Keratinocyte (primary cell): ENCODE results near the gene GPR37.

ENCODE experiments used
- EZH2 ChIP-seq: IDR thresholded peaks from one replicate; pipeline ENCODE4 v1.6.1; 2012; ENCODE audit warnings: inconsistent platforms, mild to moderate bottlenecking, low read length, moderate library complexity
- TF ChIP-seq, protein P1 (sequence below), 3 experiments: IDR thresholded peaks in 1 of 3; conservative IDR thresholded peaks in 1 of 3; optimal IDR thresholded peaks in 1 of 3; 2 replicates in 2 of 3; 3 replicates in 1 of 3; pipeline versions ENCODE3 to v1.5.1; 2011; ENCODE audit warnings: low read length in 3 of 3, mild to moderate bottlenecking in 3 of 3, moderate library complexity in 2 of 3, control low read depth in 1 of 3, inconsistent platforms in 1 of 3; ENCODE audit not compliant: insufficient read depth in 2 of 3; ENCODE audit errors: extremely low read depth in 1 of 3

GRCh38 chr7:124813994-124814798 lies 48.6 kb upstream of the GPR37 start:
- TF ChIP-seq, protein P1, sequence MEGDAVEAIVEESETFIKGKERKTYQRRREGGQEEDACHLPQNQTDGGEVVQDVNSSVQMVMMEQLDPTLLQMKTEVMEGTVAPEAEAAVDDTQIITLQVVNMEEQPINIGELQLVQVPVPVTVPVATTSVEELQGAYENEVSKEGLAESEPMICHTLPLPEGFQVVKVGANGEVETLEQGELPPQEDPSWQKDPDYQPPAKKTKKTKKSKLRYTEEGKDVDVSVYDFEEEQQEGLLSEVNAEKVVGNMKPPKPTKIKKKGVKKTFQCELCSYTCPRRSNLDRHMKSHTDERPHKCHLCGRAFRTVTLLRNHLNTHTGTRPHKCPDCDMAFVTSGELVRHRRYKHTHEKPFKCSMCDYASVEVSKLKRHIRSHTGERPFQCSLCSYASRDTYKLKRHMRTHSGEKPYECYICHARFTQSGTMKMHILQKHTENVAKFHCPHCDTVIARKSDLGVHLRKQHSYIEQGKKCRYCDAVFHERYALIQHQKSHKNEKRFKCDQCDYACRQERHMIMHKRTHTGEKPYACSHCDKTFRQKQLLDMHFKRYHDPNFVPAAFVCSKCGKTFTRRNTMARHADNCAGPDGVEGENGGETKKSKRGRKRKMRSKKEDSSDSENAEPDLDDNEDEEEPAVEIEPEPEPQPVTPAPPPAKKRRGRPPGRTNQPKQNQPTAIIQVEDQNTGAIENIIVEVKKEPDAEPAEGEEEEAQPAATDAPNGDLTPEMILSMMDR (optimal IDR thresholded peaks at IDR 0.05 in 1 of 3, IDR thresholded peaks at IDR 0.05 in 1 of 3, conservative IDR thresholded peaks at IDR 0.05 in 1 of 3; ENCODE audit: extremely low read depth in 1 of 3, insufficient read depth in 2 of 3, low read length in 3 of 3), result no peak
- TF ChIP-seq EZH2, result no peak
